Measurements from ENCODE around the gene SLC6A5.

DNA sequence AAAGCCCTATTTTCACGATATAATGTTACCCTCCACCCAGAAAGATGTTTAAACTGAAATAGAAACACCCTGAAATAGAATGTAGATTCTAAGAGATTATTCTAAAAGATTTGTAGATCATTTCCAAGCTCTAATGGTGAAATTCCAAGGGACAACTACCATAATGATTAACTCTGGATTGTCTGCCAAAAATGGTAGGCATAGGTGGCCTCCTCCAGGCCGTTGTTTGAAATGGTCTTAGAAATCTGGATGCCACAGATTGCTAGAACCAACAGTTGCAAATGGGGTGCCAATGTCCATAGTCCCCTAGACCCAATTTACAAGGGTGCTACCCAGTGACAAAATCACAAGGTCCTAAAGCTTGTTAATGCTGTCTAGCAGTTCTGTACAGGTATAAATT is 6.7 kb upstream of the SLC6A5 start:
- TF ChIP-seq CTCF (IDR thresholded peaks at IDR 0.05), result no peak
- TF ChIP-seq POLR2A (IDR thresholded peaks at IDR 0.05), result no peak
- no peak for TF ChIP-seq EP300 (IDR thresholded peaks at IDR 0.05)

Data from ovary (tissue), 3 donors.